GM12872 (cell line): ENCODE data around the gene CNIH3.

Experiments used
- TF ChIP-seq, protein P1 (sequence below): IDR thresholded peaks from 3 replicates; pipeline ENCODE4 v1.5.1; 2011; ENCODE audit warnings: low read depth, mild to moderate bottlenecking, low read length, moderate library complexity; ENCODE audit not compliant: insufficient read depth

The CNIH3 gene

DNA sequence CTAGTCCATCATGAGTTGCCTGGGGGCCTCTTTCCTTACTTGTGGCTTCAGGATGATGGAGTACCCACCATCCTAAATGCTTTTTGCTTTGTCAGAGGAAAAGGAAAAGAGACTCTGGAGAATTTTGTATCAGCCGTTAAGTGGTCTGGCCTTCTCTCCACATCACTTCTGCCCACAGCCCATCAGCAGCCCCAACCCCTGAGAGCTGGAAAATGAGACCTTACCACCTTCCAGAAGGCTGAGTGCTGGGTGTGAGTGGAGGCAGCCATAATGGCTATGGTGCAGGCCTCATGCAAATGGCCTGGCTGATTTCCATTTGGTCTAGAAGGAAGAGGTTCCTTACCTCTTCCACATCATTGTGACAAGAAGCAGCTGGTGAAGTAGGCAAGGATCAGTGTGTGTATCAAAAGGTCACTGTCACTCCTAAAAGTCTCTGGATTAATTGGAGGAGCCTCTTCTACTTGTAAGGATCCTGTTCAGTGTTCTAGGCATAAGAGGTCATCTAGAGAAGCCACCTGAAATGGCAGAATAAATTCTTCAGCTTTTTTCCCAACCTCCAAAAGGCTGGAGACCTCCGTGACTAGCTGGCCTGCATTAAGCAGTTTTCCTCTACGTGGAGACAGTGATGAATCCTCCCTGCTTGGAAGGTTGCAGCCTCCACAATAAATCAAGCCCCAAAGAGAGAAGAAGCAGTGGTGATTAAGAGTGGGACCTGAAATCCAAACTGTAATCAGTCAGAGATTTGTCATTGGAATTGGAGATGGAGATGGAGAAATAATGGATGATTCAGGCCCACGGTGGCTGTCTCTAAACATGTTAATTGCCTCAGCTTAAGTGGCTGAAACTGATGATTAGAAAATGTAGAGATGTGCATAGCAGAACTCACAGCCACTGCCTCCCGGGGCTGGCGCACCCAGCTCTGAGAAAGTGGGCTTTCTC lies 111.5 kb downstream of the CNIH3 start:
- TF ChIP-seq, protein P1, sequence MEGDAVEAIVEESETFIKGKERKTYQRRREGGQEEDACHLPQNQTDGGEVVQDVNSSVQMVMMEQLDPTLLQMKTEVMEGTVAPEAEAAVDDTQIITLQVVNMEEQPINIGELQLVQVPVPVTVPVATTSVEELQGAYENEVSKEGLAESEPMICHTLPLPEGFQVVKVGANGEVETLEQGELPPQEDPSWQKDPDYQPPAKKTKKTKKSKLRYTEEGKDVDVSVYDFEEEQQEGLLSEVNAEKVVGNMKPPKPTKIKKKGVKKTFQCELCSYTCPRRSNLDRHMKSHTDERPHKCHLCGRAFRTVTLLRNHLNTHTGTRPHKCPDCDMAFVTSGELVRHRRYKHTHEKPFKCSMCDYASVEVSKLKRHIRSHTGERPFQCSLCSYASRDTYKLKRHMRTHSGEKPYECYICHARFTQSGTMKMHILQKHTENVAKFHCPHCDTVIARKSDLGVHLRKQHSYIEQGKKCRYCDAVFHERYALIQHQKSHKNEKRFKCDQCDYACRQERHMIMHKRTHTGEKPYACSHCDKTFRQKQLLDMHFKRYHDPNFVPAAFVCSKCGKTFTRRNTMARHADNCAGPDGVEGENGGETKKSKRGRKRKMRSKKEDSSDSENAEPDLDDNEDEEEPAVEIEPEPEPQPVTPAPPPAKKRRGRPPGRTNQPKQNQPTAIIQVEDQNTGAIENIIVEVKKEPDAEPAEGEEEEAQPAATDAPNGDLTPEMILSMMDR, result no peak

DNA sequence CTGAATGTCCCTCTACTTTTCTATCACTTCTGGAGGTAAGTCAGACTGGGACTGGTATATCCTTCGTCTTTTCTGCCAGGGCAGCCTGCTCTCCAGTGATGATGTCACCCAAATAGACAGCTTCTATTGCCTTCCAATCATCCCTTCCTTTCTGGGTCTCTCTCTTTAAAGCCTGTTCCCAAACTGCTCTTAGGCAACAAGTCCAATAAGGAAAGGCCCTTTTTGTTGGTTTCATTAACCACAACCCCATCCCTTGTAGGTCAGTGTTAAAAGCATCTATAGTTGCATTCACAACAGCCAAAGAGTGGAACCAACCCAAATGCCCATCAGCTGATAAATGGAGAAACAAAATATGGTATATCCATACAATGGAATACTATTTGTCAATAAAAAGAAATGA lies 114.4 kb downstream of the CNIH3 start:
- TF ChIP-seq, protein P1, result no peak

- TF ChIP-seq, protein P1, result no peak
These were observed 114.8 kb downstream of the CNIH3 start for GRCh38 chr1:224730965-224731364.

DNA sequence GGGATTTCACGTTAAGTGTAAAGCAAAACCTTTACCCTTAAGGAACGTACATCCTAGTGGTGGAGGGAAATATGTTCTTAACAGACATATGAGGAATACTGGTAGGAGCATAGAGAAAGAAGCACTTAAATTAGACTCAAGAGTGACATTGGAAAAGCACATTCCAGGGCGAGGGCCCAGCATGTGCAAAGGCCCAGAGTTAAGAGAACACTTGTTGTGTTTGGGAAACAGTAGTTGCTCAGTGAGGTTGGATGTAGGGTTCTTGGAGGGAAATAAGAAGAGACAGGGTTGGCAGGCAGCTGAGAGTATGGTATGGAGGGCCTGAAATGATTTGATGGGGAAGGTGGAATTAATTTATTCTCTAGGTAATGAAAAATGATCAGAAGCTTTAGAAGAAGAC lies 115.5 kb downstream of the CNIH3 start:
- TF ChIP-seq, protein P1, result no peak

GRCh38 chr1:224732377-224733026 lies 116.4 kb downstream of the CNIH3 start:
- TF ChIP-seq, protein P1, result no peak

DNA sequence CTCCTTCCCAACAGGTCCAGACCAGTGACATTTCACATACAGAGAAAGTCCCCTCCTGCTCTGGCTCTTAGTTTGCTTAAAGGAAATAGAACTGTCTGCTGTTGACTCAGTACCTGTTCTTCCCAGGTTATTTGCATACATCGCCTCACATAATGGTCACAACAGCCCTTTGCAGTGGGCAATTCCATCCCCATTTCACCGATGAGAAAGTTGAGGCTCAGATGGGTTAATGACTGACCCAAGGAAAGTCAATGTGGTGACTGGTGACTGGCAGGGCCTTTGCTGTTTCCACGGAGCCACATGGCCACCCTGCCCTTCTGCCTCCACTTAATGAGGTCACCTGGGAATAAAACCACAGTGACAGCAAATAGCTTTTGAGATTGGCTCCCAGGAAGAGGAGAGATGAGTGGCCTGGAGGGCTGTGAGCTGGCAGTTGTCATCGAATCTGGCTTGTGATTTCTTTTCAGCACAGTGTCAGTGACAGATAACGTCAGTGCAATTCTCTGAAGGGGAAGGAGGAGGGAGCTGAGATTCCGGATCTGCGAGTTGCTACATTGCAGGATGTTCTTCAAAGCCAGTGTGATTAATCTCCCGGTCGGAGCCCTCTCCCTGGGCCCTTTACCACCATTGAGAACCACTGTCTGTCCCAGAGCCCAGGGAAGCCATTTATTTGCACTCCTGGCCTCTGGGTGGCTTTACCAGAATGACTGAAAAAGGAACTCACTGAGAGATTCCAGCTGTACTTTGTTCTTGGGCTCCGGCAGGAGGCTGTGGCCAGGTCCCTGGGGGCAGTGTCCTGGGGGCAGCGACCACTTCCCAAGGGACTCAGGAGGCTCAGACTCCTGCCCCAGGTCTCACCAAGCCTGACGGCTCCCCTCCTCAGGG lies 117.2 kb downstream of the CNIH3 start:
- TF ChIP-seq, protein P1, result no peak
